HCT116 (cell line): Measurements from ENCODE around the gene CCDC117. TPM values are rescaled to one million over a fixed set of nuclear protein-coding genes. Genes with fewer than 3 reads are reported as not detected.

Experiments
- ATAC-seq: fragments of 200-7000 bp; cut with Tn5 transposase; 2 replicates; pipeline ENCODE4 v1.9.1; 2020; ENCODE audit warnings: mild to moderate bottlenecking, moderate library complexity
- BruUV-seq: library from RNA; stranded (reverse); fragments of 400-500 nt; replicated peaks from 2 replicates; lab custom pipeline; 2021; lab: Mats Ljungman, UMichigan
- CTCF ChIA-PET: fragments of 300-600 bp; sonication (Branson Sonifier 250); formaldehyde crosslinking; loops from one replicate; lab custom pipeline; 2021; ENCODE audit warnings: antibody characterized with exemption; lab: Charles Lee
- POLR2A ChIA-PET: fragments of 300-600, 350-600 bp; sonication (Branson Sonifier 250); formaldehyde crosslinking; loops from one replicate; lab custom pipeline; 2021; ENCODE audit warnings: antibody characterized with exemption; lab: Charles Lee
- RAD21 ChIA-PET, 2 experiments: fragments of 300-600 bp; sonication (Branson Sonifier 250); formaldehyde crosslinking; loops; one replicate each; lab custom pipeline; 2023; ENCODE audit warnings: low total read pairs in 2 of 2; ENCODE audit not compliant: uncharacterized antibody in 2 of 2, unreplicated experiment in 2 of 2, low non-redundant PET in 1 of 2; lab: Charles Lee
- DNase-seq: peaks from one replicate; pipeline ENCODE4 v3.0.0-alpha.2; 2010; ENCODE audit warnings: low read depth, low spot score
- H2AFZ ChIP-seq: fragments of 200-600 bp; shearing (Covaris generic), sonication (generic); 2 replicates; pipeline ENCODE4 v1.6.1; 2017; ENCODE audit warnings: low read depth, mixed run types, mixed read lengths, antibody characterized with exemption, low read length; ENCODE audit not compliant: poor library complexity, severe bottlenecking
- H3K27ac ChIP-seq: 2 replicates; pipeline ENCODE4 v1.5.1; 2012; ENCODE audit warnings: low read depth, low read length
- H3K27me3 ChIP-seq: fragments of 200-600 bp; sonication (generic); 2 replicates; pipeline ENCODE4 v1.6.1; 2016; ENCODE audit warnings: mixed run types, low read length, mixed read lengths; ENCODE audit not compliant: insufficient read depth
- H3K36me3 ChIP-seq, 2 experiments: fragments of 200-500 bp in 1 of 2; fragments of 200-600 bp in 1 of 2; sonication (Bioruptor generic) in 1 of 2; sonication (generic) in 1 of 2; 2 replicates each; pipeline versions ENCODE4 v1.5.1 to v1.6.1; 2014 to 2016; ENCODE audit warnings: low read length in 2 of 2, inconsistent platforms in 1 of 2, mixed read lengths in 1 of 2, mixed run types in 1 of 2; ENCODE audit not compliant: insufficient read depth in 2 of 2, control insufficient read depth in 1 of 2
- H3K4me1 ChIP-seq, 2 experiments: fragments of 200-600 bp in 1 of 2; sonication (generic) in 1 of 2; 2 replicates each; pipeline versions ENCODE4 v1.5.1 to v1.6.1; 2012 to 2017; ENCODE audit warnings: low read length in 2 of 2, inconsistent platforms in 1 of 2, mild to moderate bottlenecking in 1 of 2, mixed read lengths in 1 of 2, mixed run types in 1 of 2, moderate library complexity in 1 of 2; ENCODE audit not compliant: insufficient read depth in 2 of 2, control insufficient read depth in 1 of 2
- H3K4me2 ChIP-seq: fragments of 200-600 bp; sonication (generic); 2 replicates; pipeline ENCODE4 v1.6.1; 2017; ENCODE audit warnings: mixed run types, low read length, mixed read lengths
- H3K4me3 ChIP-seq, 2 experiments: fragments of 200-600 bp in 1 of 2; sonication (generic) in 1 of 2; replicated peaks in 1 of 2; 2 replicates each; pipeline ENCODE4 v1.5.1; 2011 to 2016; ENCODE audit warnings: low read length in 2 of 2, control low read depth in 1 of 2, low read depth in 1 of 2, mild to moderate bottlenecking in 1 of 2, mixed read lengths in 1 of 2, mixed run types in 1 of 2
- H3K79me2 ChIP-seq: fragments of 200-600 bp; sonication (generic); 2 replicates; pipeline ENCODE4 v1.6.1; 2017; ENCODE audit warnings: mild to moderate bottlenecking, mixed run types, low read length, moderate library complexity, mixed read lengths; ENCODE audit not compliant: insufficient read depth
- H3K9ac ChIP-seq: fragments of 200-600 bp; sonication (generic); 2 replicates; pipeline ENCODE4 v1.6.1; 2016; ENCODE audit warnings: low read length, mixed read lengths
- H3K9me2 ChIP-seq: fragments of 200-600 bp; sonication (generic), shearing (Covaris generic); 2 replicates; pipeline ENCODE4 v1.6.1; 2017; ENCODE audit warnings: mixed run types, mild to moderate bottlenecking, moderate library complexity; ENCODE audit not compliant: insufficient read depth
- H3K9me3 ChIP-seq, 2 experiments: fragments of 200-500 bp in 1 of 2; fragments of 200-600 bp in 1 of 2; sonication (Bioruptor generic) in 1 of 2; sonication (generic) in 1 of 2; 2 replicates each; pipeline ENCODE4 v1.6.1; 2014 to 2017; ENCODE audit warnings: low read length in 2 of 2, mixed read lengths in 2 of 2, inconsistent platforms in 1 of 2, low read depth in 1 of 2, mild to moderate bottlenecking in 1 of 2, mixed run types in 1 of 2, moderate library complexity in 1 of 2; ENCODE audit not compliant: control insufficient read depth in 1 of 2, insufficient read depth in 1 of 2
- H4K20me1 ChIP-seq: fragments of 200-600 bp; sonication (generic), shearing (Covaris generic); 2 replicates; pipeline ENCODE4 v1.6.1; 2017; ENCODE audit warnings: mixed run types, mild to moderate bottlenecking, moderate library complexity; ENCODE audit not compliant: insufficient read depth
- CBX3 ChIP-seq: IDR thresholded peaks from 2 replicates; pipeline ENCODE4 v1.6.1; 2012; ENCODE audit warnings: low read depth
- CEBPB ChIP-seq: IDR thresholded peaks from 2 replicates; pipeline ENCODE4 v1.6.1; 2012; ENCODE audit warnings: low read depth
- EGR1 ChIP-seq: IDR thresholded peaks from 2 replicates; pipeline ENCODE4 v1.6.1; 2012; ENCODE audit warnings: low read depth
- EZH2 ChIP-seq: fragments of 200-600 bp; sonication (generic); IDR thresholded peaks from 2 replicates; pipeline ENCODE4 v1.6.1; 2017; ENCODE audit warnings: antibody characterized with exemption, mixed run types
- EZH2phosphoT487 ChIP-seq: fragments of 200-600 bp; IDR thresholded peaks from 2 replicates; pipeline ENCODE4 v1.6.1; 2018; ENCODE audit warnings: antibody characterized with exemption, borderline replicate concordance
- FOSL1 ChIP-seq: IDR thresholded peaks from 2 replicates; pipeline ENCODE4 v1.6.1; 2012; ENCODE audit warnings: low read depth
- JUND ChIP-seq: IDR thresholded peaks from 2 replicates; pipeline ENCODE4 v1.6.1; 2012
- POLR2A ChIP-seq: IDR thresholded peaks from 2 replicates; pipeline ENCODE4 v1.7.0; 2011; ENCODE audit warnings: borderline replicate concordance; ENCODE audit not compliant: insufficient read depth, insufficient read length; ENCODE audit errors: extremely low read depth
- RAD21 ChIP-seq: IDR thresholded peaks from 2 replicates; pipeline ENCODE4 v1.6.1; 2012; ENCODE audit warnings: low read depth, mild to moderate bottlenecking
- SIN3A ChIP-seq: IDR thresholded peaks from 2 replicates; pipeline ENCODE4 v1.6.1; 2012; ENCODE audit warnings: low read depth
- SRF ChIP-seq: IDR thresholded peaks from 2 replicates; pipeline ENCODE4 v1.6.1; 2012; ENCODE audit warnings: low read depth
- TCF7L2 ChIP-seq: IDR thresholded peaks from 2 replicates; pipeline ENCODE4 v1.7.0; 2011; ENCODE audit warnings: borderline replicate concordance, inconsistent platforms; ENCODE audit not compliant: insufficient read depth, insufficient read length; ENCODE audit errors: extremely low read depth
- YY1 ChIP-seq: IDR thresholded peaks from 2 replicates; pipeline ENCODE4 v1.6.1; 2011; ENCODE audit warnings: low read length, low read depth, moderate library complexity, mild to moderate bottlenecking; ENCODE audit not compliant: insufficient replicate concordance; ENCODE audit errors: extremely low read depth
- ZFX ChIP-seq: fragments of 450-650 bp; IDR thresholded peaks from 2 replicates; pipeline ENCODE4 v1.6.1; 2017
- ZNF274 ChIP-seq: fragments of 200-500 bp; sonication (Bioruptor generic); IDR thresholded peaks from 2 replicates; pipeline ENCODE4 v1.6.1; 2014; ENCODE audit warnings: mild to moderate bottlenecking, low read depth, low read length, inconsistent platforms
- intact Hi-C: fragments of 100-400 bp; cut with micrococcal nuclease; formaldehyde crosslinking; loops from 2 replicates; pipeline ENCODE4 v1.10.0; 2022
- total RNA-seq: library from RNA; stranded (reverse); gene quantifications from one replicate; pipeline ENCODE4 v1.2.1, GENCODE V29; 2021; ENCODE audit not compliant: unreplicated experiment
- TF ChIP-seq, protein P1 (sequence below): IDR thresholded peaks from 2 replicates; pipeline ENCODE4 v1.6.1; 2012; ENCODE audit warnings: low read depth
- TF ChIP-seq, protein P2 (sequence below): IDR thresholded peaks from 2 replicates; pipeline ENCODE4 v1.6.1; 2011; ENCODE audit warnings: mild to moderate bottlenecking, low read length, moderate library complexity; ENCODE audit not compliant: insufficient replicate concordance; ENCODE audit errors: extremely low read depth
- TF ChIP-seq, protein P3 (sequence below), 3 experiments: fragments of 200-600 bp in 1 of 3; sonication (generic) in 1 of 3; IDR thresholded peaks in 2 of 3; conservative IDR thresholded peaks in 1 of 3; 2 replicates each; pipeline ENCODE4 v1.5.1; 2012 to 2017; ENCODE audit warnings: low read depth in 2 of 3, low read length in 2 of 3, antibody characterized with exemption in 1 of 3, borderline replicate concordance in 1 of 3, control low read depth in 1 of 3, mild to moderate bottlenecking in 1 of 3, mixed read lengths in 1 of 3, mixed run types in 1 of 3, moderate library complexity in 1 of 3; ENCODE audit not compliant: insufficient read depth in 1 of 3
- TF ChIP-seq, protein P4 (sequence below): IDR thresholded peaks from 2 replicates; pipeline ENCODE4 v1.6.1; 2012

Gene CCDC117
- total RNA-seq, 1 experiment from 2014 or later: 22.1 TPM

DNA sequence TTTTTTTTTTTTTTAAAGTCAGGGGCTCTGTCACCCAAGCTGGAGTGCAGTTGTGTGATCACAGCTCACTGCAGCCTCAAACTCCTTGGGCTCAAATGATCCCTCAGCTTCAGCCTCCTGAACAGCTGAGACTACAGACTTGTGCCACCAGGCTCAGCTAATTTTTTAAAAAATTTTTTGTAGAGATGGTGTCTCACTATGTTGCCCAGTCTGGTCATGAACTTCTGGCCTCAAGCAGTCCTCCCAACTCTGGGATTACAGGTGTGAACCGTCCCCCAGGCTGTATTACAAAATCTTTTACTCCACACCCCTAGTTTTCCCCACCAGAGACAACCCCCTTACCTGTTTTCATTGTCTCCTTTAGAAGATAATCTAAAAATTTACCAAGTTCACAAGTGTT is 1.9 kb downstream of the CCDC117 start (continued):
- TF ChIP-seq YY1: no peak
- no peak for TF ChIP-seq ZNF274
- TF ChIP-seq, protein P1, sequence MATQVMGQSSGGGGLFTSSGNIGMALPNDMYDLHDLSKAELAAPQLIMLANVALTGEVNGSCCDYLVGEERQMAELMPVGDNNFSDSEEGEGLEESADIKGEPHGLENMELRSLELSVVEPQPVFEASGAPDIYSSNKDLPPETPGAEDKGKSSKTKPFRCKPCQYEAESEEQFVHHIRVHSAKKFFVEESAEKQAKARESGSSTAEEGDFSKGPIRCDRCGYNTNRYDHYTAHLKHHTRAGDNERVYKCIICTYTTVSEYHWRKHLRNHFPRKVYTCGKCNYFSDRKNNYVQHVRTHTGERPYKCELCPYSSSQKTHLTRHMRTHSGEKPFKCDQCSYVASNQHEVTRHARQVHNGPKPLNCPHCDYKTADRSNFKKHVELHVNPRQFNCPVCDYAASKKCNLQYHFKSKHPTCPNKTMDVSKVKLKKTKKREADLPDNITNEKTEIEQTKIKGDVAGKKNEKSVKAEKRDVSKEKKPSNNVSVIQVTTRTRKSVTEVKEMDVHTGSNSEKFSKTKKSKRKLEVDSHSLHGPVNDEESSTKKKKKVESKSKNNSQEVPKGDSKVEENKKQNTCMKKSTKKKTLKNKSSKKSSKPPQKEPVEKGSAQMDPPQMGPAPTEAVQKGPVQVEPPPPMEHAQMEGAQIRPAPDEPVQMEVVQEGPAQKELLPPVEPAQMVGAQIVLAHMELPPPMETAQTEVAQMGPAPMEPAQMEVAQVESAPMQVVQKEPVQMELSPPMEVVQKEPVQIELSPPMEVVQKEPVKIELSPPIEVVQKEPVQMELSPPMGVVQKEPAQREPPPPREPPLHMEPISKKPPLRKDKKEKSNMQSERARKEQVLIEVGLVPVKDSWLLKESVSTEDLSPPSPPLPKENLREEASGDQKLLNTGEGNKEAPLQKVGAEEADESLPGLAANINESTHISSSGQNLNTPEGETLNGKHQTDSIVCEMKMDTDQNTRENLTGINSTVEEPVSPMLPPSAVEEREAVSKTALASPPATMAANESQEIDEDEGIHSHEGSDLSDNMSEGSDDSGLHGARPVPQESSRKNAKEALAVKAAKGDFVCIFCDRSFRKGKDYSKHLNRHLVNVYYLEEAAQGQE: no peak
- TF ChIP-seq EGR1: no peak
- no peak for TF ChIP-seq RAD21

DNA sequence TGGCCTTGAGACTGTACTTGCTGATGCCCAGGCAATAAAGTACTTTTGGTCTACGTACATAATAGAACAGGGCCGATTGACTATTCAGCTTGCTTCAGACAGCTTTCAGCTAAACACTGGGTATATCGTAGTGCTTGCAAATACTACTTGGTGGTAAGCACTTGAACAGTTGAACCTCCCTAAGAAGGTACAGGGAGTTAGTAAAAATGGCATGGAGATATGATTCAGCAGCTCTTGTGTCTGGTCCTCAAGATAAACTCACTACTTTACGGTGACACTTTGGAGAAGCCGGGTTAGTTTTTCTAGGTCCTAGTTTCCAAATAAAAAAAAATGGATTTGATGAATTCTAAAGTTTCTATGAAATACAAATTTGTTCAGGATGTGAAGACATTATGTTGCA is 7.3 kb downstream of the CCDC117 start:
- no peak overlapping the region for H3K9ac ChIP-seq
- no peaks in the 10 kb centered on the region for H3K9me3 ChIP-seq
- no peaks in the 10 kb centered on the region for H3K4me1 ChIP-seq
- H3K4me2 ChIP-seq: no peak overlapping the region
- H2AFZ ChIP-seq: no peak overlapping the region
- H4K20me1 ChIP-seq: no peaks in the 10 kb centered on the region
- H3K27me3 ChIP-seq: no peaks in the 10 kb centered on the region
- peaks cover 33% of the 10 kb centered on the region in 2 experiments for H3K36me3 ChIP-seq
- H3K79me2 ChIP-seq: peaks cover 70% of the 10 kb centered on the region
- H3K9me2 ChIP-seq: no peaks in the 10 kb centered on the region
- ATAC-seq (no peak), DNase-seq (no peak)
- ChIA-PET POLR2A (no interaction called here), CTCF (no interaction called here), RAD21 (no interaction called here)
- intact Hi-C loops: no loop called here
- no peak overlapping the region for H3K4me3 ChIP-seq
- TF ChIP-seq TCF7L2: no peak
- TF ChIP-seq JUND: no peak
- TF ChIP-seq ZFX: no peak
- TF ChIP-seq FOSL1: no peak
- TF ChIP-seq RAD21: no peak
- TF ChIP-seq, protein P2, sequence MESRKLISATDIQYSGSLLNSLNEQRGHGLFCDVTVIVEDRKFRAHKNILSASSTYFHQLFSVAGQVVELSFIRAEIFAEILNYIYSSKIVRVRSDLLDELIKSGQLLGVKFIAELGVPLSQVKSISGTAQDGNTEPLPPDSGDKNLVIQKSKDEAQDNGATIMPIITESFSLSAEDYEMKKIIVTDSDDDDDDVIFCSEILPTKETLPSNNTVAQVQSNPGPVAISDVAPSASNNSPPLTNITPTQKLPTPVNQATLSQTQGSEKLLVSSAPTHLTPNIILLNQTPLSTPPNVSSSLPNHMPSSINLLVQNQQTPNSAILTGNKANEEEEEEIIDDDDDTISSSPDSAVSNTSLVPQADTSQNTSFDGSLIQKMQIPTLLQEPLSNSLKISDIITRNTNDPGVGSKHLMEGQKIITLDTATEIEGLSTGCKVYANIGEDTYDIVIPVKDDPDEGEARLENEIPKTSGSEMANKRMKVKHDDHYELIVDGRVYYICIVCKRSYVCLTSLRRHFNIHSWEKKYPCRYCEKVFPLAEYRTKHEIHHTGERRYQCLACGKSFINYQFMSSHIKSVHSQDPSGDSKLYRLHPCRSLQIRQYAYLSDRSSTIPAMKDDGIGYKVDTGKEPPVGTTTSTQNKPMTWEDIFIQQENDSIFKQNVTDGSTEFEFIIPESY: no peak
- TF ChIP-seq EGR1: no peak
- no peak for TF ChIP-seq SIN3A
- TF ChIP-seq EZH2: no peak
- no peak for TF ChIP-seq CEBPB
- TF ChIP-seq, protein P3, sequence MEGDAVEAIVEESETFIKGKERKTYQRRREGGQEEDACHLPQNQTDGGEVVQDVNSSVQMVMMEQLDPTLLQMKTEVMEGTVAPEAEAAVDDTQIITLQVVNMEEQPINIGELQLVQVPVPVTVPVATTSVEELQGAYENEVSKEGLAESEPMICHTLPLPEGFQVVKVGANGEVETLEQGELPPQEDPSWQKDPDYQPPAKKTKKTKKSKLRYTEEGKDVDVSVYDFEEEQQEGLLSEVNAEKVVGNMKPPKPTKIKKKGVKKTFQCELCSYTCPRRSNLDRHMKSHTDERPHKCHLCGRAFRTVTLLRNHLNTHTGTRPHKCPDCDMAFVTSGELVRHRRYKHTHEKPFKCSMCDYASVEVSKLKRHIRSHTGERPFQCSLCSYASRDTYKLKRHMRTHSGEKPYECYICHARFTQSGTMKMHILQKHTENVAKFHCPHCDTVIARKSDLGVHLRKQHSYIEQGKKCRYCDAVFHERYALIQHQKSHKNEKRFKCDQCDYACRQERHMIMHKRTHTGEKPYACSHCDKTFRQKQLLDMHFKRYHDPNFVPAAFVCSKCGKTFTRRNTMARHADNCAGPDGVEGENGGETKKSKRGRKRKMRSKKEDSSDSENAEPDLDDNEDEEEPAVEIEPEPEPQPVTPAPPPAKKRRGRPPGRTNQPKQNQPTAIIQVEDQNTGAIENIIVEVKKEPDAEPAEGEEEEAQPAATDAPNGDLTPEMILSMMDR (IDR thresholded peaks at IDR 0.05 in 2 of 3, conservative IDR thresholded peaks at IDR 0.05 in 1 of 3; ENCODE audit: borderline replicate concordance in 1 of 3, insufficient read depth in 1 of 3, low read depth in 2 of 3, low read length in 2 of 3): no peak
- no peak for TF ChIP-seq CBX3
- TF ChIP-seq EZH2phosphoT487: no peak
- TF ChIP-seq, protein P4, sequence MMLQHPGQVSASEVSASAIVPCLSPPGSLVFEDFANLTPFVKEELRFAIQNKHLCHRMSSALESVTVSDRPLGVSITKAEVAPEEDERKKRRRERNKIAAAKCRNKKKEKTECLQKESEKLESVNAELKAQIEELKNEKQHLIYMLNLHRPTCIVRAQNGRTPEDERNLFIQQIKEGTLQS: no peak
- no peak for TF ChIP-seq SRF
- no peak for TF ChIP-seq POLR2A
- BruUV-seq: no TSS peak
- no peak overlapping the region for H3K27ac ChIP-seq
